ENCODE data around the gene KAT14. TPM values are rescaled to one million over a fixed set of nuclear protein-coding genes. Genes with fewer than 3 reads are reported as not detected.

The KAT14 gene, protein sequence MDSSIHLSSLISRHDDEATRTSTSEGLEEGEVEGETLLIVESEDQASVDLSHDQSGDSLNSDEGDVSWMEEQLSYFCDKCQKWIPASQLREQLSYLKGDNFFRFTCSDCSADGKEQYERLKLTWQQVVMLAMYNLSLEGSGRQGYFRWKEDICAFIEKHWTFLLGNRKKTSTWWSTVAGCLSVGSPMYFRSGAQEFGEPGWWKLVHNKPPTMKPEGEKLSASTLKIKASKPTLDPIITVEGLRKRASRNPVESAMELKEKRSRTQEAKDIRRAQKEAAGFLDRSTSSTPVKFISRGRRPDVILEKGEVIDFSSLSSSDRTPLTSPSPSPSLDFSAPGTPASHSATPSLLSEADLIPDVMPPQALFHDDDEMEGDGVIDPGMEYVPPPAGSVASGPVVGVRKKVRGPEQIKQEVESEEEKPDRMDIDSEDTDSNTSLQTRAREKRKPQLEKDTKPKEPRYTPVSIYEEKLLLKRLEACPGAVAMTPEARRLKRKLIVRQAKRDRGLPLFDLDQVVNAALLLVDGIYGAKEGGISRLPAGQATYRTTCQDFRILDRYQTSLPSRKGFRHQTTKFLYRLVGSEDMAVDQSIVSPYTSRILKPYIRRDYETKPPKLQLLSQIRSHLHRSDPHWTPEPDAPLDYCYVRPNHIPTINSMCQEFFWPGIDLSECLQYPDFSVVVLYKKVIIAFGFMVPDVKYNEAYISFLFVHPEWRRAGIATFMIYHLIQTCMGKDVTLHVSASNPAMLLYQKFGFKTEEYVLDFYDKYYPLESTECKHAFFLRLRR
- 8.6 and 9.1 TPM in 2 replicates for total RNA-seq

DNA sequence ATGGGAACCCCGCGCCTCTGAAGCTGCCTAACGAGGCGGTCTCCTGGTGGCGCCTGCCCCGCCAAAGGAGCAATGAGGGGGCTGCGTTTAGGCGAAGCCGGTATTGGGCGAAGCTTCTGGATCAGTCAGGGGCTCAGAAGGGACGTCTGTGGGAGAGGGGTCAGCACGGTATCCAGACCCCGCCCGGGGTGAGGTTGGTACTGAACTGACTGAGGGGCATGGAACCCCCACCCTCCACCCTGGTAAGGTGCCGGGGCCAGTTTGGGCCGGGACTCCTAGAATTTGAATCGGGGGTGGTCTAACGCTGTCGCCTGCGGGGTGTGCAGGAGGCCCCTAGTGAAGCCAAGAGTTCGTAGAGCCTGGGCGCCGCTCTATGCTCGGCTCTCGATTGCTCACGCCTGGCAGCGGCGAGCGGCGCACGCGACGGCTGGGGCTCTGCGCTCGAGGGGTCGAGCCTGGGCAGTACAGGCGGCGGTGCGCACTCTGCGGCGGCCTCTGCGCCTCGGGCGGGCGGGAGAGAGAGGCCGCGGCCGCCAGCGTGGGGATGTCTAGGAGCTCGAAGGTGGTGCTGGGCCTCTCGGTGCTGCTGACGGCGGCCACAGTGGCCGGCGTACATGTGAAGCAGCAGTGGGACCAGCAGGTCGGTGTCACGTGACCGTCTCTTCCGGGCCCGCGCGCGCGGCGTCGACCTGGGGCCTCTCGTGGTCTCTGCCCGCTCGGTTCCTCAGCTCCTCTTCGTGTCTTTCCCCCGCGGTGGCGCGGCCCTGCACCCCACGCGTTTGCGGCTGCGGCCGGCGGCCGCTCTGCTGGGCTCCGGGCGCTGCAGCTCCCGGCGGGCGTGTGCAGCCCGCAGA lies at the start of gene KAT14, which contains the start of gene PET117:
Gene KAT14 (plus strand): TSS at position 452 of the 854 bp plus-strand sequence. CDS start 4,798 bp downstream, outside the sequence.
Gene PET117 (plus strand): TSS at position 452 of the 854 bp plus-strand sequence. CDS start 93 bp downstream, at position 545.

Other genes starting within 250 kb of the KAT14 start
- gene SNX5, start 169.1 kb upstream of the KAT14 start, total RNA-seq, result 106 and 126 TPM in 2 replicates
- 20.8 and 21.9 TPM in 2 replicates for gene MGME1, start 168.8 kb upstream of the KAT14 start, total RNA-seq
- not detected in 2 replicates for gene OVOL2, start 79.9 kb upstream of the KAT14 start, total RNA-seq
- gene PET117, start within 50 bp of the KAT14 start, total RNA-seq, result 9.1 and 11.1 TPM in 2 replicates
- gene ZNF133, start 150.7 kb downstream of the KAT14 start, total RNA-seq, result 13.5 and 17.7 TPM in 2 replicates